Esophagus muscularis mucosa (tissue), 4 donors: Measurements from ENCODE around the gene CLIC1.

Experiments
- EP300 ChIP-seq: sonication (generic); formaldehyde crosslinking; IDR thresholded peaks from one replicate; pipeline ENCODE4 v1.6.1; 2017; ENCODE audit warnings: antibody characterized with exemption
- POLR2A ChIP-seq: fragments of 450-650 bp; IDR thresholded peaks from one replicate; pipeline ENCODE4 v1.6.1; 2017; ENCODE audit warnings: antibody characterized with exemption, moderate library complexity, mild to moderate bottlenecking, low read depth
- POLR2AphosphoS5 ChIP-seq, 2 donors: sonication (generic); formaldehyde crosslinking; IDR thresholded peaks; one replicate each; pipeline ENCODE4 v1.6.1; 2017; ENCODE audit warnings: antibody characterized with exemption in 2 of 2
- TF ChIP-seq, protein P1 (sequence below), 3 experiments: fragments of 200-600 bp in 2 of 3; fragments of 450-650 bp in 1 of 3; sonication (generic) in 2 of 3; IDR thresholded peaks; one replicate each; pipeline ENCODE4 v1.5.1; 2017 to 2019; ENCODE audit warnings: antibody characterized with exemption in 3 of 3, mild to moderate bottlenecking in 2 of 3, moderate library complexity in 1 of 3

DNA sequence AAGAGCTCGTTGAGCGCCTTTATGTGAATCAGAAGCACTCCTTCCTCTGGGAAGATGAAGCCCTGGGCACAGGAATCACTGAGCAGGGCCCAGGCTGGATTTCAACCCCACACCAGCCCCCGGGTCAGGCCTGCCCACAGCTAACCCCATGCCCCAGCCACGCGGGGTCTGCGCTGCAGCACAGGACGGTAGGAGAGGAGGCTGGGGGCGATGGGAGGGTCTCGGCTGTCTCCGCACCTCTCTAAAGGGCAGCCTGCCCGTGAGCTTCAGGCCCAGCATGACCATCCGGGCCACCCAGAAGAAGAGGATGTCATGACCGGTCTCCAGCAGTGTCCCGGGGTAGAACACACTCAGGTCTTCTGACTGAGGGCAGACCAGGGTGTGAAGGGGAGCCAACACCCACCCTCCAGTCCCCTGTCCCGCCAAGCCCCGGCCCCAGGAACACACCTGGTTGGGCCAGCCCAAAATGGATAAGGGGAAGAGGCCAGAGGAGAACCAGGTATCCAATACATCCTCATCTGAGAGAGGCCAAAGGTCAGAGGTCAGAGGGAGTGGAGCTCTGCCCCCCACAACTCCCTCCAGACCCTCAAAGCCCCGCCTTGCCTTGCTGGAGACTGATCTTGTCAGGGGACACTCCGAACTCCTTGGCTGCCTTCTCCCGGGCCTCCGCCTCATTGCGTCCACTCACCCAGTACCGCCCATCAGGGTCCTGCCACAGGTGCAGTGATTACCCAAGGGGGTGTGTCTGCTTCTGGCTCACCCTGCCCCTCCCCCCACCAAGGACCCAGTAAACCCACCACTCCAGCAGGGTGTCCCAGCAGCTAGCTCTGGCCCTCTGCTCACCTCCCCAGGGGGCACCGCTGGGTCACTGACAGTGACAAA lies 45.2 kb upstream of the CLIC1 start:
- TF ChIP-seq EP300, result no peak
- TF ChIP-seq, protein P1, sequence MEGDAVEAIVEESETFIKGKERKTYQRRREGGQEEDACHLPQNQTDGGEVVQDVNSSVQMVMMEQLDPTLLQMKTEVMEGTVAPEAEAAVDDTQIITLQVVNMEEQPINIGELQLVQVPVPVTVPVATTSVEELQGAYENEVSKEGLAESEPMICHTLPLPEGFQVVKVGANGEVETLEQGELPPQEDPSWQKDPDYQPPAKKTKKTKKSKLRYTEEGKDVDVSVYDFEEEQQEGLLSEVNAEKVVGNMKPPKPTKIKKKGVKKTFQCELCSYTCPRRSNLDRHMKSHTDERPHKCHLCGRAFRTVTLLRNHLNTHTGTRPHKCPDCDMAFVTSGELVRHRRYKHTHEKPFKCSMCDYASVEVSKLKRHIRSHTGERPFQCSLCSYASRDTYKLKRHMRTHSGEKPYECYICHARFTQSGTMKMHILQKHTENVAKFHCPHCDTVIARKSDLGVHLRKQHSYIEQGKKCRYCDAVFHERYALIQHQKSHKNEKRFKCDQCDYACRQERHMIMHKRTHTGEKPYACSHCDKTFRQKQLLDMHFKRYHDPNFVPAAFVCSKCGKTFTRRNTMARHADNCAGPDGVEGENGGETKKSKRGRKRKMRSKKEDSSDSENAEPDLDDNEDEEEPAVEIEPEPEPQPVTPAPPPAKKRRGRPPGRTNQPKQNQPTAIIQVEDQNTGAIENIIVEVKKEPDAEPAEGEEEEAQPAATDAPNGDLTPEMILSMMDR (IDR thresholded peaks at IDR 0.05), result no peak
- no peak for TF ChIP-seq POLR2AphosphoS5 (IDR thresholded peaks at IDR 0.05)
- no peak for TF ChIP-seq POLR2A
